ENCODE results near the gene ARHGAP44. TPM values are rescaled to one million over a fixed set of nuclear protein-coding genes. Genes with fewer than 3 reads are reported as not detected.

ARHGAP44 gene
- polyA plus RNA-seq, 1 donor from 2014 or later = 5.9 TPM

GRCh38 chr17:13004336-13004735, 215.0 kb downstream of the ARHGAP44 start:
- H3K4me2 ChIP-seq (ENCODE audit: low read length) = no peak overlapping the region
- no peak for TF ChIP-seq REST (IDR thresholded peaks at IDR 0.05; ENCODE audit: borderline replicate concordance)
- no peak for TF ChIP-seq POLR2AphosphoS5 (IDR thresholded peaks at IDR 0.05)
- no peak for TF ChIP-seq EP300 (conservative IDR thresholded peaks at IDR 0.05; ENCODE audit: poor library complexity, severe bottlenecking)
- no peak for TF ChIP-seq TAF1 (IDR thresholded peaks at IDR 0.05; ENCODE audit: low read depth)
- TF ChIP-seq CTCF (IDR thresholded peaks at IDR 0.05; ENCODE audit: poor library complexity, severe bottlenecking) = no peak
- TF ChIP-seq SMC3 (conservative IDR thresholded peaks at IDR 0.05; ENCODE audit: poor library complexity) = no peak
- no peak for TF ChIP-seq EZH2 (IDR thresholded peaks at IDR 0.05; ENCODE audit: borderline replicate concordance, insufficient read depth, low read length, poor library complexity, severe bottlenecking)
- no peak for TF ChIP-seq MXI1 (conservative IDR thresholded peaks at IDR 0.05; ENCODE audit: poor library complexity, severe bottlenecking)
- H3K9ac ChIP-seq (ENCODE audit: low read length) = no peak overlapping the region
- H3K4me3 ChIP-seq (ENCODE audit: low read length) = no peak overlapping the region
- H4K20me1 ChIP-seq (ENCODE audit: insufficient read depth) = no peaks in the 10 kb centered on the region
- no peaks in the 10 kb centered on the region for H3K79me2 ChIP-seq (replicated peaks; ENCODE audit: insufficient read depth, low read length)
- no peaks in the 10 kb centered on the region for H3K9me2 ChIP-seq (ENCODE audit: insufficient read depth, low read length)
- H3K36me3 ChIP-seq (ENCODE audit: insufficient read depth, low read length) = peaks cover 8% of the 10 kb centered on the region
- no peaks in the 10 kb centered on the region for H3K27me3 ChIP-seq (ENCODE audit: insufficient read depth, low read depth, low read length)
- no peak overlapping the region for H3K27ac ChIP-seq (ENCODE audit: low read length)
- H3F3A ChIP-seq (ENCODE audit: insufficient read depth, low read length, poor library complexity, severe bottlenecking) = no peaks in the 10 kb centered on the region
- H2AFZ ChIP-seq (ENCODE audit: low read depth, low read length) = no peak overlapping the region
- H3K9me3 ChIP-seq (ENCODE audit: low read length) = no peaks in the 10 kb centered on the region

GRCh38 chr17:13005530-13005929, 216.2 kb downstream of the ARHGAP44 start:
- Histone ChIP-seq H3K4me3 (ENCODE audit: low read length) (no peak overlapping the region), H2AFZ (ENCODE audit: low read depth, low read length) (no peak overlapping the region), H3K27ac (ENCODE audit: low read length) (no peak overlapping the region), H3K79me2 (replicated peaks; ENCODE audit: insufficient read depth, low read length) (no peaks in the 10 kb centered on the region), H3F3A (ENCODE audit: insufficient read depth, low read length, poor library complexity, severe bottlenecking) (no peaks in the 10 kb centered on the region), H3K9me3 (ENCODE audit: low read length) (no peaks in the 10 kb centered on the region), H3K4me2 (ENCODE audit: low read length) (no peak overlapping the region), H3K36me3 (ENCODE audit: insufficient read depth, low read length) (peaks cover 8% of the 10 kb centered on the region), H4K20me1 (ENCODE audit: insufficient read depth) (no peaks in the 10 kb centered on the region), H3K9ac (ENCODE audit: low read length) (no peak overlapping the region), H3K27me3 (ENCODE audit: insufficient read depth, low read depth, low read length) (no peaks in the 10 kb centered on the region), H3K9me2 (ENCODE audit: insufficient read depth, low read length) (no peaks in the 10 kb centered on the region)
- TF ChIP-seq TAF1 (IDR thresholded peaks at IDR 0.05; ENCODE audit: low read depth) = no peak
- no peak for TF ChIP-seq MXI1 (conservative IDR thresholded peaks at IDR 0.05; ENCODE audit: poor library complexity, severe bottlenecking)
- TF ChIP-seq SMC3 (conservative IDR thresholded peaks at IDR 0.05; ENCODE audit: poor library complexity) = no peak
- TF ChIP-seq RAD21 (conservative IDR thresholded peaks at IDR 0.05) = no peak
- TF ChIP-seq REST (IDR thresholded peaks at IDR 0.05; ENCODE audit: borderline replicate concordance) = no peak
- TF ChIP-seq EZH2 (IDR thresholded peaks at IDR 0.05; ENCODE audit: borderline replicate concordance, insufficient read depth, low read length, poor library complexity, severe bottlenecking) = no peak
- no peak for TF ChIP-seq EP300 (conservative IDR thresholded peaks at IDR 0.05; ENCODE audit: poor library complexity, severe bottlenecking)
- TF ChIP-seq CTCF (IDR thresholded peaks at IDR 0.05; ENCODE audit: poor library complexity, severe bottlenecking) = no peak
- TF ChIP-seq POLR2AphosphoS5 (IDR thresholded peaks at IDR 0.05) = no peak
